Stimulated activated CD8-positive, alpha-beta memory T cell treated with anti-CD3 and anti-CD28 coated beads, Interleukin-15, amount 100 ng/mL, for 4 hours (primary cell): ENCODE results near the gene ACOT11.

Experiments
- DNase-seq, 2 donors: peaks; one replicate each; pipeline ENCODE4 v3.0.0-alpha.2; 2020; ENCODE audit warnings: low read depth in 2 of 2

Gene ACOT11

DNA sequence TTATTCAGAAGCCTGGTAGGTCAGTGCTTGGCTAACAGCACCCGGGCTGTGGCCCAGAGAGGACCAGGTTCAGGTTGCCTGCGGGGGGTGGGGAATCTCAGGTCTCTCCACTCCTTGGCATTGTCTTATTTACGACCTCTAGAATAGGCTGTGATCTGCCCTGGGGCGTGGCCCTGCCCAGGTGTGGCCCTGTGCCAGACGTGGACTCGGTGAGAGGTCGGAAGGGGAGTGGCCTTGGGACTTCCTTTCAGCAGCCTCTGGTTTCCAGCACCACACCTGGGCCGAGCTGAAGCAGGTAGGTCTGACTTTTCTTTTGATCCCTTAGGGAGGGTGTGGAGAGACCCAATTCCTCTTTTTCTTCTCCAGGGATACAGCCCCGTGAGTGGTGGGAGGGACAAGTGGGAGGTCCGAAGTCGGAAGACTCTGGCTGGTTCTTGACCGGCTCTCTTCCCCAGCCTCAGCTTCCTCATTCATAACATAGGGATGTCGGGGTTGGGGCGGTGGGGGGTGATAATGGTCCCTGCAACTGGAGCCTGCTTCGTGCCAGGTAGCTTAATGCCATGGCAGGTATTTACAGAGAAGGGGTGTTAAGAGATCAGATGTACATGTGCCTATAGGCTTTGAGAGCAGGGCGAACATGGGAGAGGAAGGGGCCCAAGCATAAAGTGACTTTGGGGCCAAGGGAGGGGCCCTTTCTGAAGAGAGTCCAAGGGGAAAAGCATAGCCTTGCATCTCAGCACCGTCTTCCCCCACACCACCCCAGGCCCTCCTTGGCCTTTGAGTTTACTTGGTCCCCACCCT lies 16.5 kb downstream of the ACOT11 start:
- no peak for DNase-seq

DNA sequence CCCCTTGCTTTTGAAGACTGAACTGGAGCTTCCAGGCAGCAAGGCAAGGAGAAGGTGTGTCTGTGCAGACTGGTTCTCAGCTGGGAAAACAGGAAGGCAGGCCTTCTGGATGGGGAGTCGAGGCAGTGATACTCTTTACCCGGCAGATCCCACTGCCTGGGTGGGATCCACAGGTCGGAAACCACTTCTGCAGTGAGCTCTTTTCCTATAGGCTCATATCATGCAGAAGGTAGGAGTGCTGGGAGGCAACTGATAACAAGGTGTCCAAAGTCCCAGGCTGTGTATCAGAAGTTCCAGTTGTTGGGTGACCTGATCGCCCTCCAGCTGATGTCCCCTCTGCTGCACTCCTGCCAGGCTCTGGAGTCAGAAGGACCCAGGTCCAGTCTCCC lies 17.1 kb downstream of the ACOT11 start:
- no peak for DNase-seq

DNA sequence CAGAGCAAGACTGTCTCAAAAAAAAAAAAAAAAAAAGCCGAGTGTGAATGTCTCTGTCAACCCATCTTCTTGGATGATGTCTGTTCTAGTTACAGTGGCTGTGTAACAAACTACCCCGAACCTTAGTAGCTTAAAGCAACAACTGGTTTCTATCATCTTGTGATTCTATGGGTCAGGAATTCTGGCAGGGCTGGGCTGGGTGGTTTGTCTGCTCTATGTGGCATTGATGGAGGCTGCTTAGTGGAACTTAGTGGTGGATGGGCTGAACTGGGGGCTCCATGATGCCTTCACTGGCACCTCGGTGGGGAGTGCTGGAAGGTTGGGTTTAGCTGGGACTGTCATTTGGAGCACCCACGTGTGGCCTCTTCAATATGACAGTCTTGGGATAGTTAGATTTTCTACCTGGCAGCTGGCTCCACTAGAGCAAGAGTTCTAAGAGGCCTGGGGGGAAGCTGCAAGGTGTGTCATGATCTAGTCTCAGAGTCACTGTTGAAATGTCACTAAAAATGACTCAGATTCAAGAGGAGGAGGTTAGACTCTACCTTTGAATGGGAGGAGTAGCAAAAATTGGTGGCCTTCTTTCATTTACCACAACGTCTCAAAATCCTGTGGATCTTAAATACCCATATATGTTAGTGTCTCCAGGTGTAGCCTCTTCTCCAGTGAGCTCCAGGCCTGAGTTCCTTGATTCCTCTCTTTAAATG lies 18.6 kb downstream of the ACOT11 start:
- DNase-seq, result no peak

- DNase-seq, result no peak
Measured at GRCh38 chr1:54567961-54568360, 19.9 kb downstream of the ACOT11 start.

GRCh38 chr1:54569339-54569738 lies 21.3 kb downstream of the ACOT11 start:
- DNase-seq, result no peak

DNA sequence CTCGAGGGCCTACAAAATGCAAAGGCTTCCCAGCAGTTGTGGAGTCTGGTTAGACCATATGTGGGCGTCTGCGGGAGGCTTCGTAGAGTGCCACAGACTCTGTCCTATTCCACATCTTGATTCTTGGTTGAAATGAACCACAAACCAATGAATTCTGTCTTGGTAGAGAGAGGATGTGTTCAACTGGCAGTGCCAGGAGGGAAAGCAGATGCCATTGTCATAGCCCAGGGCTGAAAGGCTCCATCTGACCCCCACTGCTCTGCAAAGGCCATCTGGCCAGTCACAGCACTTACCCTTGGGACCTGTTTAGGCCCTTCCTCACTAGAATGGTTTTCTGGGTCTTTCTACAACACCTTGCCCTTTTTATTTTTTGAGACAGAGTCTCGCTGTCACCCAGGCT lies 22.1 kb downstream of the ACOT11 start:
- no peak for DNase-seq

GRCh38 chr1:54571326-54571725 lies 23.3 kb downstream of the ACOT11 start:
- DNase-seq, result no peak

DNA sequence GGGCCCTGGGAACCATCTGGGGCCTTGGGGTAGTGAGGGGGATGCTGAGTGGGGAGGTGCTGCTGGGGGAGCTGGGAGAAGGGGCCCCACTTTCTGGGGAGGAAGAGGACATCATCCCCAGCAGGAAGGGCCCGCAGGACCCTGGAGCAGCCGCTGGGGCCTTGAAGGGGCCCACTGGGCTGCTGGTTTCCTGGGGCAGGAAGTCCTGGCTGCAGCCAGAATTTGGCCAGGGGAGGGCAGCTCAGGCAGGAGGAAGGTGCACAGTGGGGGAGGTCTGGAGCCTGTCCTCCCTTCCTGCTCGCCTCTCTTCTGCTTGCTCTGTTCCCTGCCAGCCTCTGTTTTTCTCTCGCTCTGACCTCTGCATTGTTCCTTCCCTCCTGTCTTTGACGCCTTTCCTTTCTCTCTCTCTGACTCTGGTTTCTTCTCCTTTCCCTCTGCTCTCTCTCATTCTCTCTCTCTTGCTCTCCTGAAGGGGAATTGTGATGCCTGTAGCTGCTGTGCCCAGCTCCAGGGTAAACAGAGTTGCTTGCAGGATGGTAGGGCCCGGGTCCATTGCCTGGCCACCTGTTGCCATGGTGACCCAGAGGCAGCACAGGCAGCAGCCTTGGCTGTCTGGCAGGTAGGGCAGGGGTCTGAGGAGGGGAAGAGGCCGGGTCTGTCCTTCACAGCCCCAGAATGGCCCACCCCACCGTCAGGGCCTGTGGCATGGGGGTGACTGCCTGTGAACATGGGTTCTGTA lies 23.9 kb downstream of the ACOT11 start:
- DNase-seq, result no peak

DNA sequence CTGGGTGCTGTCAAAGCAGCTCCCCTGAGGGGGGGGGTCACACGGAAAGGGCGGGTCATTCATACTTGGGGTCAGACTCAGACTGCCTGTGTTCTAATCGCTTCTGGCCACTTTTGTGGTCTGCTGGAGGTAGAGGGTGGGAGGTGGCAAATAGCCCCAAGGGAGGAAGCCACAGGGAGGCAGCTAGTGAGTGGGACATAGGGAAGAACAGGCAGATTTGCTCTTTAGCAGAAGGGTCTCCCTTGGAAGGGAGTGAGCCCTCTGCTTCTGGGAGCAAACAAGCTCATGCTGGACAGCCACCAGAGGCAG lies 24.5 kb downstream of the ACOT11 start:
- DNase-seq, result no peak

- no peak for DNase-seq
Measured at GRCh38 chr1:54574158-54574778, 26.2 kb downstream of the ACOT11 start.

GRCh38 chr1:54575161-54575560 lies 27.1 kb downstream of the ACOT11 start:
- DNase-seq, result no peak

DNA sequence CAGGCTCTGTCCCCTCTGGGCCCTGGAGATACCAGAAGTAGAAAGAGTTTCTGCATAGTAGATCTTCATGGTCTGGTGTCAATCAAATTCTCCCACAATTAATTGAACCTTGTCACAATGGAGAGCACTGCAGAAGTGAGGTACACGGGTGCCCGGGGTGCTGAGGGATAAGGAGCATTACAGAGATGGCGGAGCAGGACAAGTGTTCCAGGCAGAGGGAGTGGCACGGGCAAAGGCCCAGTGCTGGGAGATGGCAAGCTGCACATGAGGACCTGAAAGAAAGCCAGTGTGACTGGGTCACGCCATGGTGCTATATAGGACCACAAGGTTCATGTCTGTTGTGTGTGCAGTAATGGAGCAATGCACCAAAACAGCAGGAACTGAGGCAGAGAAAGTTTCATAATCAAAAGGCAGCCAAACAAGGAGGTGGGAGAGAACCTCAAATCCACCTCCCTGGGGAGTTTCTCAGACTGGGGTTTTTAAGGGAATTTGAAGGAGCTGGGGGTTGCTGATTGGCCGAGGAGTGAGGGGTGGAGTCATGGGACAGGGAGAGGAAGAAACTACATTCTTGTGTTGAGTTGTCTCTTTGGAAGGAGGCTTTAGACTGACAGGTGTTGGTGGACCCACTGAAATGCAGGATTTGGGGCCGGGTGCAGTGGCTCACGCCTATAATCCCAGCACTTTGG lies 27.7 kb downstream of the ACOT11 start:
- DNase-seq, result no peak

DNA sequence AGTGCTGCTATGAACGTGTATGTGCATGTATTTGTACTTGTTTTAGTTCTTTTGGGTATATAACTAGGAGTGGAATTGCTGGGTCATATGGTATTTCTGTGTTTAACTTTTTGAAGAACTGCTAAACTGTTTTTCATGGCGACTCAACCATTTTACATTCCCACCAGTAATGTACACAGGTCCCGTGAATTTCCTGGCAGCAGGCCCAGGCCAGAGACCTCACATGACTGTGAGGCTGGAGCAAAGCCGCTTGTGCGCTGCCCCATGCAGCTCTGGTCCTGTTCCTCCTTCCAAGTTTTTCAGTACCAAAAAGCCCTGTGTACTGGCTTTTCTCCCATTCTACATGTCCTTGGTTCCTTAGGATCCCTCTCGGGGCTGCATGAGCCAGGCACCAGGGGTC lies 29.6 kb downstream of the ACOT11 start:
- no peak for DNase-seq

- no peak for DNase-seq
Measured at GRCh38 chr1:54579337-54579781, 31.3 kb downstream of the ACOT11 start.

GRCh38 chr1:54580856-54581550 lies 33.0 kb downstream of the ACOT11 start:
- no peak for DNase-seq

DNA sequence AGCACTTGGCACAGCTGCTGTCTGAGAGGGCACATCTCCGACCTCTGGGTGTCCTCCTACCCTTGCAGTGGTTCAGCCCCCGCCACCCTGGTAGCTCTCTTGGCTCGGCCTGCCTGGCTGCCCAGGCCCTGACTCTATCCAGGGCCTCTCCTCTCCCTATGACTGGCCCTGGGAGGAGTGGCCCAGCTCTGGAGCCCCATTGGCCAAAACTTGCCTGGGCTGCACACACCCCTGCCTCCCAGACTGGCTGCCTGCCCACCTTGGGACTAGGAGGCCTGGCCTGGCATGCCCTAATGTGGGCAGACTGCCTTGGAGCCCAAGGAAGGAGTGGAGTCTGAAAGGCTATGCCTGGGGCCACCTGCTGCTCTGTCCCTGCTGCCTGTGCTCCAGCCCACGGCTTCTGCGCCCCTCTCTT lies 33.6 kb downstream of the ACOT11 start:
- DNase-seq, result no peak

DNA sequence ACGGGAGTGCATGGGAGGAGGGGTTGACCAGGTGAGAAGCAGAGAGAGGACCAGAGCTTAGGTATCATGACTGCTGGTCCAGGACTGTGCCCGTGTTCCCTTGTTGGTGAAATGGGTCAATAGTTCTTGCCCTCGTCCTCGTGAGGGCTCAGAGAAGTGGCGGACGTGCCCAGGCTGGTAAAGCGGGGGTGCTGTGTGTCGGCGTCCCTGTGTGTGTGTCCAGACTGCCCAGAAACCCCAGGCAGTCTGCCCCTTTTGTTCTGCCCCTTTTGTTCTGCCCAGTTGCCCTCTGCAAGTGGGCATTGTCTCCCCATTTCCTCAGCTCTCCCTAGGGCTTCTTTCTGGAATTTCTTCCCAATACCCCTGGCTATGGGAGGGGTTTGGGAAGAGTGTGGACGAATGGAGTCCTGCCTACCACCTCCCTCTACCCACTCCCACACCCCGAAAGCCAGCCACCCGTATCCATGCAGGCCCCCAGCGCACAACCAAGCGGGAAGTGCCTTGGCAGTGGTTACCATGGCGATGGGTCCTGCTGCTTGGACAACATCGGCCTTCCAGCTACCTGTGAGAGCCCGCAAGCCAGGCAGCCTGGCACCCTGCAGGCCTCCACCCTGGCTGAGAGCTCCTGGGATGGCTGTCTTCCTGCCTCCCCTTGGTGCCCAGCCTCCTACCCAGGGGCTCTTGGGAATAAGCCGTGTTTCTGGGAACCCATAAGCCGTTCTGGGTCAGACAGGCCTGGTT lies 34.7 kb downstream of the ACOT11 start:
- DNase-seq, result no peak

- no peak for DNase-seq
Measured at GRCh38 chr1:54583307-54583686, 35.3 kb downstream of the ACOT11 start.

GRCh38 chr1:54583871-54584270 lies 35.8 kb downstream of the ACOT11 start:
- DNase-seq, result no peak

- no peak for DNase-seq
Measured at GRCh38 chr1:54584575-54584974, 36.5 kb downstream of the ACOT11 start.
